Stimulated activated CD8-positive, alpha-beta memory T cell treated with anti-CD3 and anti-CD28 coated beads, Interleukin-15, amount 100 ng/mL, for 48 hours (primary cell): ENCODE results near the gene CD47.

Source experiments
- DNase-seq, 2 donors: peaks; one replicate each; pipeline ENCODE4 v3.0.0-alpha.2; 2020; ENCODE audit warnings: low read depth in 2 of 2

CD47 gene

GRCh38 chr3:108090701-108091497 lies at the start of gene CD47:
Gene CD47 (minus strand): TSS chr3:108091031. CDS start chr3:108090908, 123 bp downstream.
- DNase-seq = peak; percentile 92

- no peak for DNase-seq
These were observed 46.6 kb upstream of the CD47 start for GRCh38 chr3:108137460-108137814.

DNA sequence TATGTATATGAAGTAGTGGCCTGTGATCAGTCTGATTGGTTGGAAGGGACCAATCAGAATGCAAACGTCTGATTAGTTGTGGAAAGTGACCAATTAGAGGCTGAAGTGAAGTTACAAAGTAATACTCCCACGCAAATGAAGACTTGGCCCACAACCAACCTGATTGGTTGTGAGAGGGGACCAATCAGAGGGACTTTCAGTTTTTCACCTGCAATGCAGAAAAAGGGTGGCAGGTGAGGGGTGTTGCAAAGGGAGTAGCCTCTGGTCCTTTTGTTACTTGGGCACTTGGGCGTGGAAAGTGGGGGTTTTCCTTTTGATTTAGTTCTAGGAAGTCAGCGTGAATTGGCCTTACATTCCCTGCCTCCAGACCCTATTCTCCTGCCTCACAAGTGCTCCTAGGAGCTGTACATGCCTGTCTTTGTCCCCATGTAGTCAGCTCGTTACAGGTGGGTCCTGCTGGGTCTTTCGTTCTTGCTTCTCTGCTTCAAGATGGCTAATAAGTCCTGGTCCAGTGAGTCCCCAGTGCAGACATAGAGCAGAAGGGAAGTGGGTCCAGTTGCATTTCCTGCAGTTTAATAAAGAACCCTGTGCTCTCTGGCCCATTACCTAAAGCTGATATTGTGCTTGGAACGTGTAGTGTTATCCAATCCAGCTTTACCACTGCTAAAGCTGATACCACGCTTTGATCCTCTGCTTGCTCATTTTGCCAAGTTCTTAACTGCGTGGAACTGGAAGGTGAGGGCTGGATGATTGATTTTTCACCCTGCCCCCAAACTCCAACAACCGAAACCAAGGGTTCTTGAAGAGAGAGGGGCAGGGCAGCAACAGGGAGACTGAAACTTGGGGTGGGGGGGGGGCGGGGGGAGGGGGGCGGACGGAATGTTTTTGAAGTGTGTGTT lies 46.0 kb upstream of the CD47 start:
- no peak for DNase-seq

DNA sequence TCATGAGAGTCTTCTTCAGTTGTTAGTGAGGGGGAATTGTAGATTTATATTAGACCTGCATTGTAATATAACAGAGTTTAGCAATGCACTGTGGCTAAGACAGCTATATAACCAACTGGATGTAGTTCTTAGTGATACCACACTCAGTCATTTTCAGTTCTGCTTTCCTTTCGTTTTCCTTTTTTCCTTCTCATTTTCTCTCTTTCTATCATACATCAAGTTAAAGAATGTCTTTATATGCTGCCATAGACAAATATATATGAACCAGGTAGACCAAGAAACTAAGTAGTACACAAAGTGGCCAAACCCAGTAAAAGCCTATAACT lies 43.7 kb upstream of the CD47 start:
- DNase-seq = no peak

DNA sequence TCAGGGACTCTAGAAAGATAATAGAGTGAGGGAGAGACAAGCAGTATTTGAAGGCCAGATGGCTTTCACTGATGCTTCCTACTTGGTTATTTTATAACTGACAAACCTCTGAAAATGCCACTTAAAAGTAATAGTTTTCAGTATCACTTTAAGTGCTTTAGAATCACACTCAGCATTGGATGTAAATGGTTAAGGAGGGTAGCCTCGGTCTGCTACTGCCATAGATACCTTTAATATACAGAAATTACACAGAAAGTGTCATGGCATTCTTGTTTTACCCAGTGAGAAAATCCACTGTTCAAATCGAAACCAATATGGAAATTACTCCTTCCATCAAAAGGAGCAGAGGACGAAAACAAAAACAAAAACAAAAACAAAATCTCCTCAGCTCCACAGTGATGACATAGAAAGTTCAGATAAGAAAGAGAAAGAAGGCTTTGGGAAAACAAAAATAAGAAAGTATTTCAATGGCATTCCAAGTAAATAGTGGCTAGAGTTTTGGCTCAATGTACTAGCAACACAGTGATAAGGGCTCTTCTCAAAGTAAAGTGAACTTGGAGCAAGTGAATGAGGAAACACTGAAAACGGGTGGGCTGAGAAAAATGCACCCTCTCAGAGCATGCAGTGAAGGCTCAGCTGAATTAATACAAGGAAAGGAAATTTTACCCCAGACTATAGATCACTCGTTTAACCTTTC lies 43.2 kb upstream of the CD47 start:
- no peak for DNase-seq

GRCh38 chr3:108133048-108133369 lies 42.2 kb upstream of the CD47 start:
- DNase-seq = no peak

GRCh38 chr3:108131475-108132134 lies 40.8 kb upstream of the CD47 start:
- no peak for DNase-seq

DNA sequence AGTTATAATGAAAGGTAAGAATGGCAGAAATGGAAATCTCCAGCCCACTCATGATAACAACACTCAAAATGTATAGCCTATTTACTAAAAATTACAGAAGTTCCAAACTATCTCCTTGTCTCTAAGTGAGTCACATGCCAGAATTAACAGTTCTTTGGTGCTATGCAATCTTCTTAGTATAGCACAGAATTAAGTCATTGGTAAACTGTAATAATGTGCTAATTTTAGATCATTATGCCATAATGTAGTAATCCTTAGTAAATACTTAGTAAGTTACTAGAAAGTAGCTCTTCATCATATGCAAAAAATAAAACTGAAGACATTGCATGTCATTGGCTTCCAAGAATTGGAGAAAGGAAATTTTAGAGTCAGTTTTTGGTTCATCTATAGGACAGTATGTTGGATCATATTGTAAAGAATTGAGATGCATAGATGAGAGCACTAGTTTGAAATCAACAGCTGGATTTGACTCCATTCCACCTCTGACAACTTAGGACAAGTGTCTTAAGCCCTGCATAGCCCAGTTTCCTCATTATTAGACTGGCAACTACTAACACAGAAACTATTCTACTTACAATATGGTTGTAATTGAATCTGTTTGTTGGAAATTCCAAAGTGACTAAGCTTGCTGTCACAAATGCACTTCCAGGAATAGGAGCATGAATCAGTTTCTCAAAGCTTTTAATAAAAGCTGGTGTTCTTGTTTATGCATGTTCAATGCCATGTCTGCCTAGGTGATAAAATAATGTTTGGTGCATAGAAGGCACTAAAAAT lies 40.1 kb upstream of the CD47 start:
- no peak for DNase-seq

GRCh38 chr3:108130236-108130635 lies 39.4 kb upstream of the CD47 start:
- DNase-seq = no peak

GRCh38 chr3:108127301-108127988 lies 36.6 kb upstream of the CD47 start:
- DNase-seq = peak; percentile 44 to 45

DNA sequence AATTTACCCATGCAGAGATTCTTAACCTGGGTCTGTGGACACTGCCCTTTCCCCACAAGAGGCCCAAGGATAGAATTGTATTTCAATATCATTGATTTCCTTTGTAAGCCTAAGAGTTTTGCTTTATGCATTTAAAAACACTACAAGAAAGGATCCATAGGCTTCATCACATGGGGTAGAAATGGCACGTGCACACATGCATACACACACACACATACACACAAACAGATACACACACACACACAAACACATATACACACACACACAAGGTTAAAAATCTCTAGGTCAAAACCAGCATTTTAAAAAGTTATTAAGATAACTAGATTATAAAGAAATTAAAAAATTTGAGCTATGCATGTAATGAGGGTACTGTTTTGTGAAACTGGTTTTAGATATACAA lies 35.5 kb upstream of the CD47 start:
- DNase-seq = no peak

GRCh38 chr3:108125550-108126071 lies 34.8 kb upstream of the CD47 start:
- peak; percentile 21 to 33 for DNase-seq

- no peak for DNase-seq
These were observed 34.3 kb upstream of the CD47 start for GRCh38 chr3:108125153-108125543.

DNA sequence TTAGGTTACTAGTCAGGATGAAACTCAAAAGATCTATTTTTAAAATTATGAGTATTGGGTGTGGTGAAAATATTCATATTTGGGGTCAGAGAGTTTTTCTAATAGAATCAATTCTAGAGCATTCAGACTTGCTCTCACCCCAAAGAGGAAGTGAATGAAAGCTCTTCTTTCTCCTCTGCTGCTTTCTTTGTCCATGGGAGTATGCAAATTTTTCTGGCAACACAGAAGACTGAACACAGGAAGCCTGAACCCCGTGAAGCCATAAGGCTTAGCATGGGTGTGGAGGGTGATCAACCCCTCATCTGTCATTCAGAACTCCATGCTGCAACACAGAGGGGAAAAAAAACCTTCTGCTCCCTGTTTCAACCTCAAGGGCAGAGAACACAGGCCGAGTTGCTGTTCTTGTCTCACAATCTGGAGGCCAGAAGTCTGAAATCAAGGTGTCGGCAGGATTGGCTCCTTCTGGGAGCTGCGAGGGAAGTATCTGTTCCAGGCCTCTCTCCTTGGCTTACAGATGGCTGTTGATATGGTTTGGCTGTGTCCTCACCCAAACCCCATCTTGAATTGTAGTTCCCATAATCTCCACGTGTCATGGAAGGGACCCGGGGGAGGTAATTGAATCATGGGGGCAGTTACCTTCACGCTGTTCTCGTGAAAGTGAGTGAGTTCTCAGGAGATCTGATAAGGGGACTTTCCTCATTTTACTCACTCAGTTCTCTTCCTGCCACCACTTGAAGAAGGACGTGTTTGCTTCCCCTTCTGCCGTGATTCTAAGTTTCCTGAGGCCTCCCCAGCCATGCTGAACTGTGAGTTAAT lies 33.7 kb upstream of the CD47 start:
- DNase-seq = peak; percentile 56 to 63

- no peak for DNase-seq
These were observed 32.5 kb upstream of the CD47 start for GRCh38 chr3:108123326-108123725.

- DNase-seq = no peak
These were observed 31.4 kb upstream of the CD47 start for GRCh38 chr3:108122276-108122675.

DNA sequence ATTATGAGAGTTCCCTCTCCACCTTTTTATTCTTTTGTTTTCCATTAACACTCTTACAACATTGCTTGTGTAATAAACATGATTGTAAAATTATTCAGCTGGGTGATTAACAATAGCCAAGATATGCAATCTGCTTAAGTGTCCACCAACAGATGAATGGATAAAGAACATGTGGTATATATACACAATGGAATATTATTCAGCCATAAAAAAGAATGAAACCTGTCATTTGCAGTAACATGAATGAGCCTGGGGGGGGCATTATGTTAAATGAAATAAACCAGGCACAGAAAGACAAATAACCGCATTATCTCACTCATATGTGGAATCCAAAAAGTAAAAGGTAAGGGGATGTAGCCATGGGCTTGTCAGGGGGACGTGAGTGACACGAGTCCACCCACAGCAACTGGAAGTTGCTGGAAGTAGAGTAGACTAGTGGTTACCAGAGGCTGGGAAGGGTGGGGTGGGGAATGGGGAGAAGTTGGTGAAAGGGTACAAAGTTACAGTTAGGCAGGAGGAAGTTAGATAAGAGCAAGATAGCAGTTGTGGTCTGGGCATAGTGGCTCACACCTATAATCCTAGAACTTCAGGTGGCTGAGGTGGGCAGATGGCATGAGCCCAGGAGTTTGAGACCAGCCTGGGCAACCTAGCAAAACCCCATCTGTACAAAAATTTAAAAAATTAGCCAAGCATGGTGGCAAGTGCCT lies 28.7 kb upstream of the CD47 start:
- DNase-seq = no peak

DNA sequence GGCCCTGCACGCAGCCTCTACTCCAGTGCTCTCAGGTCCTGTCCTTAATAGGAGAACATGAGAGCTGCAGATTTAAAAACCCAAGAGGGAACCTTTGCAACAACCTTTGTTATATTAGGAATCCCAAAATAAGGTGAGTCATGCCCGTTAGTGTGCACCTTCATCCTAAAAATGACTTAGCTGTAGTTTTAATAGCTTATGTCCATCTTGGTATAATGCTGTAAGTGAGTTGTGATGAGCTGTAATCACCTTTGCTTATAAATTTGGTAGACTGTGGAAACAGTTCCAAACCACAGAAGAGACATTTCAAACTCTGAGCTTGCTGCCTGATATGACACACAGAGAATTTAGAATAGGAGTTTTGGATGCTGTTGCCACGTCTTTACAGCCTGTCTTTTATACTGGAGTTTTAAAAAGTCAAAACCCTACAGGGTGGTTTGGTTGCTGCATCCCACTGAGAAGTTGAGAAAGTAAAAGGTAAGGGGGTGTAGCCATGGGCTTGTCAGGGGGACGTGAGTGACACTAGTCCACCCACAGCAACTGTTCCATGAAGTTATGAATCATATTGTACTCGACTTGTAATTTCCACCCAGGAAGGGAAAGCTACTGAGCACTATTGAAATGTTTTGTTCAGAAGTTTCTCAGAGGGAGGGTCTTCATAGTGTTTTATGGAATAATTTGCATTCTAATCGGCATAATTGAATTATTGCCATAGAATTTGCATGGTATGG lies 27.4 kb upstream of the CD47 start:
- DNase-seq = no peak
